ENCODE results near the gene ADAMTSL5. TPM values are rescaled to one million over a fixed set of nuclear protein-coding genes. Genes with fewer than 3 reads are reported as not detected.

Gene ADAMTSL5
- total and polyA plus RNA-seq, 2 of the 8 experiments (the other 6 are each of a cell fraction or from before 2014, with no cell fraction given), result 0.82 to 0.99 TPM

GRCh38 chr19:1522061-1522460 lies 9.2 kb upstream of the ADAMTSL5 start:
- Histone ChIP-seq H2AFZ (ENCODE audit: low read length) (no peak overlapping the region), H4K20me1 (replicated peaks in 1 of 2; ENCODE audit: control insufficient read depth in 1 of 2, insufficient read depth in 2 of 2, low read length in 2 of 2) (peaks cover 8 to 14% of the 10 kb centered on the region in 2 experiments), H3K27me3 (replicated peaks in 1 of 4; ENCODE audit: control insufficient read depth in 3 of 4, extremely low read depth in 1 of 4, insufficient read depth in 3 of 4, low read length in 3 of 4) (peaks cover 19 to 36% (median 31%) of the 10 kb centered on the region in 4 experiments), H3K23me2 (ENCODE audit: low read depth, low read length) (peaks cover 8% of the 10 kb centered on the region; the same call in 1 of the 2 replicates), H2BK5ac (ENCODE audit: low read depth, low read length) (no peak overlapping the region), H4K8ac (ENCODE audit: extremely low read depth, insufficient read depth, low read length) (no peak overlapping the region), H3K56ac (replicated peaks; ENCODE audit: insufficient read length, low read depth, low read length) (no peak overlapping the region), H4K91ac (replicated peaks; ENCODE audit: insufficient read length, low read length) (no peak overlapping the region), H3K9me3 (ENCODE audit: insufficient read depth in 2 of 2, low read depth in 1 of 2, low read length in 1 of 2) (no peaks in the 10 kb centered on the region), H3K36me3 (ENCODE audit: control insufficient read depth in 2 of 4, insufficient read depth in 4 of 4, low read length in 3 of 4) (no peaks in the 10 kb centered on the region; a peak in 1 of 8 replicates), H2BK120ac (replicated peaks; ENCODE audit: low read depth, low read length) (no peak overlapping the region), H3K4ac (replicated peaks; ENCODE audit: insufficient read length, low read depth, low read length) (no peak overlapping the region), H3K18ac (ENCODE audit: extremely low read depth, low read length) (no peak overlapping the region), H2BK15ac (ENCODE audit: low read length) (no peak overlapping the region), H2BK20ac (ENCODE audit: low read length) (no peak overlapping the region), H3K79me1 (ENCODE audit: low read depth, low read length) (no peaks in the 10 kb centered on the region), H3K9ac (replicated peaks in 1 of 4; ENCODE audit: extremely low read depth in 1 of 4, low read depth in 3 of 4, low read length in 3 of 4) (no peak overlapping the region), H3K4me1 (replicated peaks in 1 of 4; ENCODE audit: control insufficient read depth in 3 of 4, insufficient read depth in 4 of 4, low read length in 3 of 4) (peaks cover 0 to 3% (median 1%) of the 10 kb centered on the region in 4 experiments; a peak in 3 of 7 replicates), H4K5ac (ENCODE audit: insufficient read length, low read depth, low read length) (no peak overlapping the region), H3K27ac (ENCODE audit: low read depth, low read length) (no peak overlapping the region), H2AK5ac (ENCODE audit: low read depth, low read length) (no peak overlapping the region), H3K23ac (ENCODE audit: insufficient read length) (no peak overlapping the region), H2BK12ac (ENCODE audit: low read depth, low read length) (no peak overlapping the region), H3K79me2 (ENCODE audit: control insufficient read depth in 1 of 2, insufficient read depth in 2 of 2, low read length in 2 of 2) (no peaks in the 10 kb centered on the region), H3K4me2 (ENCODE audit: insufficient read depth in 1 of 2, low read depth in 2 of 2, low read length in 2 of 2) (no peak overlapping the region), H3K14ac (ENCODE audit: insufficient read length) (no peak overlapping the region), H3K4me3 (ENCODE audit: extremely low read depth in 1 of 4, insufficient read depth in 2 of 4, low read depth in 3 of 4, low read length in 4 of 4) (no peak overlapping the region)
- TF ChIP-seq BCL11A (IDR thresholded peaks at IDR 0.05; ENCODE audit: low read depth in 2 of 2, low read length in 2 of 2), result no peak
- no peak for TF ChIP-seq CTCF (IDR thresholded peaks at IDR 0.05; ENCODE audit: control extremely low read depth in 1 of 3, insufficient read depth in 1 of 3, low read depth in 1 of 3, low read length in 3 of 3)
- TF ChIP-seq BRCA1 (IDR thresholded peaks at IDR 0.05; ENCODE audit: low read depth, low read length), result no peak
- TF ChIP-seq EGR1 (IDR thresholded peaks at IDR 0.05; ENCODE audit: borderline replicate concordance, low read depth, low read length), result no peak
- no peak for TF ChIP-seq ATF2 (IDR thresholded peaks at IDR 0.05; ENCODE audit: low read length)
- no peak for TF ChIP-seq HDAC6 (IDR thresholded peaks at IDR 0.05; ENCODE audit: low read depth, low read length)
- 85% methylated on average over 9 of the region's 10 CpGs; no CpG with 5 or more reads in 1 of the 2 experiments for WGBS, 2 experiments (ENCODE audit: extremely low coverage in 1 of 2, insufficient coverage in 1 of 2, insufficient read length in 1 of 2, insufficient replicate concordance in 2 of 2, low coverage in 1 of 2, low lambda C conversion rate in 2 of 2, missing lambda C conversion rate in 1 of 2)
- FAIRE-seq, result no peak
- CTCF ChIA-PET (ENCODE audit: partially characterized antibody), result interaction anchor here (0.7 to 1.0 kb wide), 3 partner anchors 25 to 131 kb away, joined by 3 read pairs; no protein-coding TSS in a partner anchor
- DNase-seq (ENCODE audit: low read depth in 1 of 2, low spot score in 2 of 2), result no peak
- POLR2A ChIA-PET (ENCODE audit: partially characterized antibody), result interaction anchor here (2.7 kb wide), 1 partner anchor 70 kb away, joined by 7 read pairs; the partner anchor contains the start of gene MBD3
